HG02623 (cell line): Measurements from ENCODE around the gene SLCO2A1.

ENCODE experiments used
- ATAC-seq: cut with Tn5 transposase; IDR thresholded peaks from one replicate; pipeline ENCODE4 v1.9.1; 2021; ENCODE audit warnings: moderate library complexity; ENCODE audit not compliant: unreplicated experiment

Gene SLCO2A1

GRCh38 chr3:133915685-133916658 is 113.8 kb downstream of the SLCO2A1 start:
- no peak for ATAC-seq

- ATAC-seq, result no peak
Observed at GRCh38 chr3:133914839-133915600, 114.7 kb downstream of the SLCO2A1 start.

- ATAC-seq, result no peak
Observed at GRCh38 chr3:133910422-133910821, 119.3 kb downstream of the SLCO2A1 start.

GRCh38 chr3:133905376-133905775 is 124.3 kb downstream of the SLCO2A1 start:
- ATAC-seq, result no peak

GRCh38 chr3:133901847-133902246 is 127.9 kb downstream of the SLCO2A1 start:
- ATAC-seq, result no peak

- no peak for ATAC-seq
Observed at GRCh38 chr3:133901083-133901482, 128.6 kb downstream of the SLCO2A1 start.

GRCh38 chr3:133899311-133899710 is 130.4 kb downstream of the SLCO2A1 start:
- no peak for ATAC-seq

- no peak for ATAC-seq
Observed at GRCh38 chr3:133897547-133897946, 132.2 kb downstream of the SLCO2A1 start.

- ATAC-seq, result no peak
Observed at GRCh38 chr3:133896002-133896761, 133.5 kb downstream of the SLCO2A1 start.

GRCh38 chr3:133895208-133896001 is 134.3 kb downstream of the SLCO2A1 start, which contains the start of gene RAB6B:
RAB6B (minus strand) TSS chr3:133895882; CDS start chr3:133895466, 416 bp downstream.
- no peak for ATAC-seq

GRCh38 chr3:133894353-133895207 is 135.1 kb downstream of the SLCO2A1 start:
- ATAC-seq, result no peak

- ATAC-seq, result no peak
Observed at GRCh38 chr3:133893683-133894352, 135.9 kb downstream of the SLCO2A1 start.

GRCh38 chr3:133892541-133893231 is 137.0 kb downstream of the SLCO2A1 start:
- ATAC-seq, result no peak

GRCh38 chr3:133891662-133892378 is 137.9 kb downstream of the SLCO2A1 start:
- ATAC-seq, result no peak

GRCh38 chr3:133890972-133891644 is 138.6 kb downstream of the SLCO2A1 start:
- no peak for ATAC-seq

GRCh38 chr3:133890037-133890436 is 139.7 kb downstream of the SLCO2A1 start:
- ATAC-seq, result no peak
